Testis (tissue), 3 donors: Measurements from ENCODE around the gene KLF3. TPM values are rescaled to one million over a fixed set of nuclear protein-coding genes. Genes with fewer than 3 reads are reported as not detected.

ENCODE experiments used
- DNase-seq: peaks from one replicate; pipeline ENCODE4 v3.0.0-alpha.2; 2019
- H3K27ac ChIP-seq, 2 donors: fragments of 200-600 bp; sonication (generic); one replicate each; pipeline ENCODE4 v1.5.1; 2019
- H3K27me3 ChIP-seq: fragments of 200-600 bp; sonication (generic); one replicate; pipeline ENCODE4 v1.5.1; 2019
- H3K36me3 ChIP-seq: fragments of 200-600 bp; sonication (generic); one replicate; pipeline ENCODE4 v1.5.1; 2017; ENCODE audit warnings: low read depth; ENCODE audit errors: missing control alignments
- H3K4me1 ChIP-seq: fragments of 200-600 bp; sonication (generic); one replicate; pipeline ENCODE4 v1.5.1; 2019
- H3K4me3 ChIP-seq, 2 donors: fragments of 200-600 bp; sonication (generic); one replicate each; pipeline ENCODE4 v1.5.1; 2017 to 2019
- H3K9me3 ChIP-seq: fragments of 200-600 bp; sonication (generic); one replicate; pipeline ENCODE4 v1.5.1; 2017
- CTCF ChIP-seq, 3 experiments: fragments of 450-650 bp in 2 of 3; fragments of 200-600 bp in 1 of 3; sonication (generic) in 1 of 3; IDR thresholded peaks; one replicate each; pipeline ENCODE4 v1.5.1; 2016 to 2019; ENCODE audit warnings: antibody characterized with exemption in 3 of 3, mild to moderate bottlenecking in 2 of 3, moderate library complexity in 1 of 3
- POLR2A ChIP-seq: fragments of 450-650 bp; IDR thresholded peaks from one replicate; pipeline ENCODE4 v1.6.1; 2017; ENCODE audit warnings: antibody characterized with exemption, mild to moderate bottlenecking, moderate library complexity
- WGBS, 2 donors: methylation state at CpG; one replicate each; pipeline ENCODE4 v1.1.5; 2018; 5-methylcytosine and 5-hydroxymethylcytosine counted together
- intact Hi-C: fragments of 100-400 bp; cut with DNase I; formaldehyde crosslinking; loops from one replicate; pipeline ENCODE4 v1.15.1; 2023; ENCODE audit warnings: low total_unique reads
- polyA plus RNA-seq: library from polyadenylated mRNA; stranded (reverse); fragments of 350-450 nt; fragmentation: Illumina TruSeq; extraction: RNeasy Lipid Tissue Mini Kit (QIAGEN cat#74804); gene quantifications from one replicate; pipeline ENCODE4 v1.2.3, GENCODE V29; 2014; ENCODE audit warnings: low read depth, low replicate concordance; ENCODE audit not compliant: insufficient read depth
- total RNA-seq, 2 donors: library from RNA; depleted of rRNA; stranded (reverse); fragments of >200 nt; gene quantifications; one replicate each; pipeline ENCODE4 v1.2.3, GENCODE V29; 2016

KLF3 gene
- total and polyA plus RNA-seq, 3 donors from 2014 or later = 16.4 to 24.6 (median 21.2) TPM

DNA sequence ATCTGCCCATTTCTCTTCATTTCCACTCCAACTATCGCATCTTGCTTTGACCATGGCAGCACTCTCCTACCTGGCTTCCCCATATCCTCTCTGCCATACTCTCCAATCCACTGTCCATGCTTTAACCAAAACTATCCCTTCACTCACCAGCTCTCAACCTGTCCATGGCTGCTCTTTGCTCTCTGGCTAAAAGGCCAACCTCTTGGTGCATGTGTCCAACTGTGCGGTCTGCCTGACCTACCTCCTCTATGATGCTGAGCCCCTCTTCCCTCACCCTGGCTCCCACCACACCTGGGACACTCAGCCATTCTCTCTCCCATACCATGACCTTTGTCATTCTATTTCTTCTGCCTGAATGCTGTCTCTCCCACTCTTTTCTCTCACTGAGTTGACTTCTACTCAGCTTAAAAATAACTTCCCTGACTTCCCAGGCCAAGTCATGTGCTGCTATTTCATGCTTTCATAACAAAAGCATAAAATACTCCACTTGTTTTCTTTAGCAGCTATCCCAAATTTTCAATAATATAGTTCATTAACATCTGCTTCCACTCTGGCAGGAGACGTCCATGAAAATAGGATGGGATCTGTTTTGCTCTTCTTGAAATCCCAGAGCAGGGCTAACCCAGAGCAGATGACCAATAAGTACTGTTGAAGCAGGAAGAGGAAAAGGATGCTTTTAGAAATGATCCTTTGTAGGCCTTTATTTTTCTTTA is 29.8 kb upstream of the KLF3 start:
- intact Hi-C loops = no loop called here
- Histone ChIP-seq H3K27me3 (no peaks in the 10 kb centered on the region), H3K9me3 (no peaks in the 10 kb centered on the region), H3K4me3 (no peak overlapping the region), H3K27ac (no peak overlapping the region), H3K36me3 (no peaks in the 10 kb centered on the region), H3K4me1 (no peaks in the 10 kb centered on the region)
- 69 to 76% methylated on average over 3 of the region's 3 CpGs for WGBS, 2 donors
- no peak for DNase-seq
- TF ChIP-seq POLR2A (no peak), CTCF (IDR thresholded peaks at IDR 0.05) (no peak)

DNA sequence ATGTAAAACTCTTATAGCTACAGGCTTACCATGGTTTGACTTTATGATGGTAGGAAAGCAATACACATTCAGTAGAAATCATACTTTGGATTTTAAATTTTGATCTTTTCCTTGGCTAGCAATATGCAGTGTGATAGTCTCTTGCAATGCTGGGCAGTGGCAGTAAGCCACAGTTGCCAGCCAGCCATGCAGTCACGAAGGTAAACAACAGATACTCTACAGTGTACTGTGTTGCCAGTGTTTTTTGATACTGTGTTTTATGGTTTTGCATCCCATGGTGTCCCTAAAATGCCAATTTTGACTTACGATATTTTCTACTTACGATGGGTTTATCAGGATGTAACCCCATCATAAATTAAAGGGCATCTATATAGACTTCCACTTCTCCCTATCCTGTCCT is 24.8 kb upstream of the KLF3 start:
- intact Hi-C loops = no loop called here
- TF ChIP-seq POLR2A (no peak), CTCF (IDR thresholded peaks at IDR 0.05) (no peak)
- no peak for DNase-seq
- Histone ChIP-seq H3K27me3 (no peaks in the 10 kb centered on the region), H3K4me1 (no peaks in the 10 kb centered on the region), H3K4me3 (no peak overlapping the region), H3K9me3 (no peaks in the 10 kb centered on the region), H3K36me3 (no peaks in the 10 kb centered on the region), H3K27ac (no peak overlapping the region)
- 93 to 98% methylated on average over 3 of the region's 3 CpGs for WGBS, 2 donors

DNA sequence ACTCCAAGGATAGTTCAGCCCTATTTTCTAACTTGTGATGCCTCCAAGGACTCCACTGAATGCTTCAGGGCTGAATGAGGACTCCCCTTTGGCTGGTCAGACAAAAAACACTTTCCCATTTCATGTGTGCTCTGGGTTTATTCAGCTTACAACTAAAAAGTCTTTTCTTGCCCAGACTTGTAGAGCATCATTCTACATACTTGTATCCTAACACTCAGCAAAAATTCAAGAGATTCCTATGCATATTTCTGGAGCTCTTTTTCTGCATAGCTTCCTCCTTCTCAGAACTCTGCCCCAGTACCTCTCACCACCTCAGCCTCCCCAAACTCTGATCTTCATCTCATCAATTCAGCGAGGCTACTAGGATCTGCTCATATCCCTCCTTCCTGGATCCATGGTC is 22.2 kb upstream of the KLF3 start:
- WGBS, 2 donors = 96 to 97% methylated on average over 1 of the region's 1 CpG
- DNase-seq = no peak
- no peak overlapping the region for H3K4me3 ChIP-seq
- H3K27me3 ChIP-seq = no peaks in the 10 kb centered on the region
- no peak for TF ChIP-seq CTCF (IDR thresholded peaks at IDR 0.05)
- no peak for TF ChIP-seq POLR2A
- no peaks in the 10 kb centered on the region for H3K4me1 ChIP-seq
- H3K9me3 ChIP-seq = no peaks in the 10 kb centered on the region
- H3K27ac ChIP-seq = no peak overlapping the region
- intact Hi-C loops = no loop called here
- H3K36me3 ChIP-seq = no peaks in the 10 kb centered on the region

GRCh38 chr4:38644201-38644600 is 19.8 kb upstream of the KLF3 start:
- H3K4me1 ChIP-seq = no peaks in the 10 kb centered on the region
- DNase-seq = no peak
- no peaks in the 10 kb centered on the region for H3K36me3 ChIP-seq
- 84 to 97% methylated on average over 3 of the region's 3 CpGs for WGBS, 2 donors
- TF ChIP-seq POLR2A = no peak
- no peaks in the 10 kb centered on the region for H3K27me3 ChIP-seq
- no peak overlapping the region for H3K27ac ChIP-seq
- intact Hi-C loops = no loop called here
- no peak overlapping the region for H3K4me3 ChIP-seq
- no peaks in the 10 kb centered on the region for H3K9me3 ChIP-seq

DNA sequence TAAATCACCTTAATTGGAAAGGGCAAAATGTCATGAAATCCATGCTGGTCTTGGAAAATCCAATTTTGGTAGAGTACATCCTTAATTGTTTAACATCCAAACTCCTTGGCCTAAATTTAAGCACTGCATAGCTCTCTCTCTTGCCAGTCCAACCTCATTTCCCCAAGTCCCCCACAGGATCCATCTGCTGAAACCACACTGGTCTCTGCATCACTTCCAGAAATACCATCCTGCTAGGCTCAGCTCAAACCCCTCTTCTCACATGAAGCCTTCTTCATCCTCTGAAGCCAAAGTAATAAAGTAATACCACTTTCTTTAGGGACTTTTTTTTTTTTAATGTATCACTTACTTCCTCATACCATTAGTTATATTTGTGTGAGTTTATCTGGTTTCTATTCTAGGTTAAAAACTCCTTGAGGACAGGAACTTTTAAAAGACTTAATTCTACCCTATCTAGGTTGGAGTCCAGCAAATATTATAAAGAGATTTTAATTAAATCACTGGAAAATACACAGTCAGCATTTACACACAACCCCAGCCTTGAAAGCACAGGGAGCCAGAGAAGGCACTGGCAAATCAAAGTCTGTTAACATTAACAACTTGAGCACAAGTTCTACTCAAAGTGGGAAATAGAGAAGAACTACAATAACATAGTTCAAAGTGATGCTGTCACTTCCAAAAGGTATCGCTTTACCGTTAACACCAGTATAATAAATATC is 16.7 kb upstream of the KLF3 start:
- no peaks in the 10 kb centered on the region for H3K27me3 ChIP-seq

More for the DNA sequence above, 16.7 kb upstream of the KLF3 start:
- Histone ChIP-seq H3K9me3 (no peaks in the 10 kb centered on the region), H3K4me3 (no peak overlapping the region), H3K27ac (no peak overlapping the region), H3K4me1 (no peaks in the 10 kb centered on the region), H3K36me3 (no peaks in the 10 kb centered on the region)
- TF ChIP-seq POLR2A = no peak
- TF ChIP-seq CTCF (IDR thresholded peaks at IDR 0.05) = no peak
- intact Hi-C loops = no loop called here
- WGBS, 2 donors = 94 to 98% methylated on average over 2 of the region's 2 CpGs
- DNase-seq = no peak
